HG02870 (cell line): ENCODE data around the gene PEX11B.

Experiments used
- ATAC-seq: cut with Tn5 transposase; IDR thresholded peaks from one replicate; pipeline ENCODE4 v1.9.1; 2021; ENCODE audit warnings: mild to moderate bottlenecking, moderate library complexity; ENCODE audit not compliant: unreplicated experiment

Gene PEX11B, protein sequence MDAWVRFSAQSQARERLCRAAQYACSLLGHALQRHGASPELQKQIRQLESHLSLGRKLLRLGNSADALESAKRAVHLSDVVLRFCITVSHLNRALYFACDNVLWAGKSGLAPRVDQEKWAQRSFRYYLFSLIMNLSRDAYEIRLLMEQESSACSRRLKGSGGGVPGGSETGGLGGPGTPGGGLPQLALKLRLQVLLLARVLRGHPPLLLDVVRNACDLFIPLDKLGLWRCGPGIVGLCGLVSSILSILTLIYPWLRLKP

DNA sequence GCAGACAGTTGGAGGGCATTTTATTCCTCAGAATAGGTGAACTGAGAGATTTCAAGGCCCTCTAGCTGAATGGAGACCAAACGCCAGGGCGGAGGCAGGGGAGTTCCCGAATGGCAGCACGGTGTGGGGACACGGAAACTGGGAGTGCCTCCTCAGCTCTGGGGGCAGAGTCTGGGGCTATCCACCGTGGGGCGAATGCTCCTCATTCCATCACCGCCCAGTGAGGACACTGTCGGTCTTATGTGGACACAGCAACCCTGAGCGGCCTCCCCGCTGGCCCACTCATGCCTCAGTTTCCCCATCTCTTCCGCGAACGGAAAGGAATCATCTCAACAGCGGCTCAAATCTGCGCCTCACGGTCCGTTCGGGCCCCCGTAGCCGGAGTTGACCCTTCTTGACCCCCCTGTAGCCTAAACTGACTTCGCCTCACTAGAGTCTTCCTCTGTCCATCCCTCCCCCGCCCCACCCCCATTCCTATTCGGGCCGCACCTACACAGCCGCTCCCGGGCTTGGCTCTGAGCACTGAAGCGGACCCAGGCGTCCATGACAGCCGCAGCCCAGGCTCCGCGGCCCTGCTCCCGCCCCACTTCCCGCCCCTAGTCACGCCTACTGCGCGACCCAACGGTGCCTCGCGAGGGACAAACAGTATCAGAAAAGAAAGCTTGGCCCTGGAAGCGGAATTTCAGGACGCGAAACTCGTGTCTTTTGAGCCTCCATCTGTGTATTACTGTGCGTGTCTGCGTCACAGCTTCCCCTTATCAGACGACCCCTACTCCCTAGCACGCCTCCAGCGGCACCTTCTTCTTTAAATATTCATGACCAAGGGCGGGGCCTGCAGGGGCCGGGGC is at the start of gene PEX11B:
TSS of gene PEX11B (minus strand) at position 574 of the 848 bp plus-strand sequence. CDS start at position 545, 29 bp downstream.
- peak; percentile 86 for ATAC-seq

DNA sequence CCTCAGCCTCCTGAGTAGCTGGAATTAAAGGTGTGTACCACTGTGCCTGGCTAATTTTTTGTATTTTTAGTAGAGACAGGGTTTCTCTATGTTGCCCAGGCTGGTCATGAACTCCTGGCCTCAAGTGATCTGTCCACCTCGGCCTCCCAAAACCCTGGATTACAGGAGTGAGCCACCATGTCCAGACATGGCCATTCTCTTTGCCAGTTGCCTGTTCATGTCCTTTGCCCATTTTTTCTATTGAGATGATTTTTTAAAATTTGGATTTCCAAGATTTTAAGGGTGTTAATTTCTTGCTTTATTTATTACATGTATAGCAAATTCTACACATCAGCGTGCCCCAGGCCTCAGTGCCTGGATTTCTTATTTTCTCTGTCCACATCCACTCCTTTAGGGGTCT is 48.8 kb upstream of the PEX11B start:
- no peak for ATAC-seq

DNA sequence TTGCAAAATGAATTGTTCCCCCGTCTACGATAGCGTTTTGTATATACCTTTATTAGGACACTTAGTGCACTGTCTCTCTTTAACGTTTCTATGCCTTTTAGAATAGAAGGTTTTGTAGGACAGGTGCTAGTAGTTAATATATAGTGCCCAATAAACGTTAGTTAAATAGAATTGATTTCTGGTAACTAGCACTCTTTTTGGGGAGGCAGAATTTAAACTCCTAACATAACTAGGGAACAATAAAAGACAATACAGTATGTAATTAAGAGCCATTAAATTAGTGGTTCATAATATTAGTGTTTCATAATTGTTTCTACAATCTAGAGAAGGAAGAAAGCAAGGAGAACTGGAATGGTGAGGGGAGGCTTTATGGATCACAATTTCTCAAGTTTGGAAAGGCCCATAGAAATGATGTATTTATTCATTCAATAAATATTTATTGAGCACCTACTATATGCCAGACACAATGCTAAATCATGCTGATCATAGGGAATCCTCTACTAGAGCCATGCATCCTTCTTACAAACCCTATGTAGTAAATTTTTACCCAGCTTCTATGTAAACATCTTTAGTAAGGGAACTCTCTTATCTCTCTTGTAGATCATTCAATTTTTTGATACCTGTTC is 46.7 kb upstream of the PEX11B start:
- ATAC-seq, result no peak

DNA sequence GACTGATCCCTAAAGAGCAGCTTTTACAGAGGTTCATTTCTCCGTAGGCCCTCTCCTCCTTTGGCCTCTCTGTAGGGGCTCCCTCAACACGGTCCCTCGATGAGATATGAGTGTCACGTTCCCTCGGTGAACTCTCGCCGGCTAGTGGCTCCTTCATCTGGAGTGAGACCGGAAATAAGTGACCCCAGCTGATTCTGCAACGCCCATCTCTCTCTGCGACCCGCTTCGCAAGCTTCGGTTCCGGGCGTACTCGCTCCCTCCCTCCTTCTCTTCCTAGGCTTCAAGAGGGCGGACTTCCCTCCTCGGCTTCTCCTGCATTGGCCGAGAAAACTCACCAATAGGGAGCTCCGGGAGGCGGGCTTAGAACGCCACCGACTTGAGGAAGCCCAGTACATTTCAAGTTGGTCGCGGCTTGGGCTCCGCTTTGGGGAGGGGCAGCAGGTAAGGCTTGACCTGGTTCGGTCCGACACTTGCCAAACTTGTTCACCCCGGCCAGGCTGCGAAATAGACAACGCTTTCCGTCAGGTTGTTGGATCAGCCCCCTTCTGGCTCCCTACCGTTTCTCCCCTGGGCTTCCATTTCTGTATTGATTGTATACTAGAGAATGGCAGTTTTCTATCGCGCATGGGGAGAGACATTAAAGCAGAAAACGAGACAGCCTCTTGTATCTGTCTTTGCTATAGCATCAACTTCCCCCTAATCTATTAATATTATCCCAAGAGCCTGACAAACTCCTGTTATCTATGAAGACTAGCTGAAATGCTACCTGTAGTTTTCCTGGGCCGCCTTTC is 46.0 kb upstream of the PEX11B start, which contains the start of the genes ANKRD34A and POLR3GL:
TSS of gene ANKRD34A (minus strand) at position 248 of the 791 bp plus-strand sequence. CDS start 2,816 bp downstream, outside the sequence.
TSS of gene POLR3GL (plus strand) at position 363 of the 791 bp plus-strand sequence. CDS start 10,176 bp downstream, outside the sequence.
- ATAC-seq, result peak; percentile 90

DNA sequence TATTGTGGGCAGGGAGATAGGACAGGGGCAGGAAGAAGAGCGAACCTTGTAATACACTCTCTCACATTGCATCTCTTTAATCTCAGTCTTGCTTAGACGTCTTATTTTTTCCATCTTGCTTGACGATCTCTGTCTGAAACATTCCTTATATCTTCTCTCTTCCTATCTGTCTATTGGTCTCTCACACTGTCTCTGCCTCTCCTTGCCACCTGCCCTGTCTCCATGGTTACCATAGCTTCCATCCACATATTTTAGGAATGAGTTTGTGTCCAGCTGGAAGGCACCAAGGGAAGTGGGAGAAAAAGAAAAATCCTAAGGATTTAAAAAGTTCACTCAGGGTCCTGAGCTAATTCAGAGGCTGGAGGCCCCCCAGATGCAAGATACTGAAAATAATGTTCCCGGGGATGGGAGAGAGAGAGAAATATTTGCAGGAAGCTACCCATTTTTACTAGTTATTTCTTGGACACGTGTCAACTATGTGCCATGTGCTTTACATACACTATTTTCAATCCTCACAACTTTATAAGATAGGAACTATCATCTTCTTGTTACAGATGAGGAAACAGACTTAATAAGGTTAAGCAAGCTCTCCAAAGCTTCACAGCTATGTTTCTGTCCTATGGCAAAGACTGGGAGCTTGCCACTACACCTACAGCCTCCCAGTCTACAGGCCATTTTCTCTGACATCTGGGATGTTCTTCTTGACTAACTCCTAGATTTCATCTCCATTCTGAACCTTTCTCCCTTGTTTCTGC is 44.9 kb upstream of the PEX11B start:
- ATAC-seq, result no peak

DNA sequence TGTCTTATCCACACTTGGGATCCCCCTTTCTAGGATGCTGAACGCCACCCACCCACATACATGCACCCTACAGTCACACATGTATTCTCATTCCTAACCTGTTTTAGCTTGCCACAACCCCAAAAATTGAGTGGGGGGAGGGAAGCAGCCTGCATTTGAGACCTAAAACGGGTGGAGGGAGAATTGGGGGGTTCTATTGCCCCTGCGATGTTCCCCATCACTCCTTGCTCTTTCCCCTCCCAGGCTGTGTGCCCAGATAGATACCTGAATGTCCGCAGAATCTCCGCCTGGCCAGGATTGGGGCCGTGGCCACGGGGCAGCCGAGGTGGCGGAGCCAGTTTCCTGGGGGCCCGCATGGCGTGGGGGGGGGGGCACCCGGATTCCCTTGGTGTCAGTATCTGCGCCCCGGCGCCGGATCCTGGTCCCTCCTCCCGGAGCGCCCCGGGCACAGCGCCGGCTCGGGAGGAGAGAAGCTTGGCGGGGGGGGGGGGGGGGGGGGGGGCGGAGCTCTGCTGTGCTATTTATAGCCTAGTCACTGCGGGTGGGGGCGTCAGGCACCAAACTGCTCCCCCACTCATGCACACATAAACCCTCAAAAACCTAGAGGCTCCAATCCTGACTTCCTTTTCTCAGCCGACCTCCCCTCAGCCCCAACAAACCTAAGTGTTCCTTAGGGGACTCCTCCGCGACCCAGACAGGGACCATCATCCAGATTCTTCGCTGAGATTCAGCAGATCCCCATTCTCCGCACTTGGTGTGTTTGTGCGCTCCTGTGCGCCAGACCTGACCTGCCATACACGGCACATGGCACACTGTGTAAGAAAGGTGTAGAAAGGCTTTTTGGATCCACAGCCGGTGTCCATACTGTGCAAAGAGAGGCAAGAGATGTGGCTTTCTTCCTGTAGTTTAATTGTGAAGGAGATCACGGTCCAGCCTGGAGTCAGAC is 43.9 kb upstream of the PEX11B start:
- ATAC-seq, result no peak

DNA sequence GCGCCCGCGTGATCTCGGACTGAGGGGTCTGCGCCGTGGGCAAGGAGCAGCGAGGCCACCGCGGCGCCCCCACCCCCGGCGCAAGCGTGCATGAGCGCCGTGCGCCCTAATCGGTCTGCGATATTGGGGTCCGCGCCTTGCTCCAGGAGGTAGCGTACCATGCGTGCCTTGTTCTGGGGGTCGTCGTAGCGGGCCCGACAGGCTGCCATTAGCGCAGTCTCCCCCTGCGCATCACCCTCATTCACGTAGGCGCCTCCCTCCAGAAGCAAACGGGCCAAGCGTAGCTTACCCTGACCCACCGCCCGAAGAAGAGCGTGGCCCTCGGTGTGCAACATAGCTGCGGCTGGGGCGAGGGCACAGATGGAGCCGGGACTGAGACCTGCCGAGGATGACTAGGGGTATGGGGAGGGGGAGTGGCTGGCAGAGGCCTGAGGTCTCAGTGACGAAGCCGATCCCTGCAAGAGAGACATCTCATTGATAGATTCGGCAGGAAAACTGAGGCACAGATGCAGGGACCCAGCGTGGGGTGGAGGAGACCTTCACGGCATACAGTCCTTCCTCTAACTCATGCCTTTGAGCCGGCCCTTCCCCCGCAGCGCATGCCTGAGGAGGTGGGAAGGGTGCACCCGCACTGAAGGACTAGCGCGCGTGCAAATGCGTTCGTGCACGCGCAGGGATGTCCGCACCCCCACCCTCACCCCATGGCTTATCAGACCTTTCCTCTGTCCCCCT is 43.1 kb upstream of the PEX11B start:
- ATAC-seq, result no peak

DNA sequence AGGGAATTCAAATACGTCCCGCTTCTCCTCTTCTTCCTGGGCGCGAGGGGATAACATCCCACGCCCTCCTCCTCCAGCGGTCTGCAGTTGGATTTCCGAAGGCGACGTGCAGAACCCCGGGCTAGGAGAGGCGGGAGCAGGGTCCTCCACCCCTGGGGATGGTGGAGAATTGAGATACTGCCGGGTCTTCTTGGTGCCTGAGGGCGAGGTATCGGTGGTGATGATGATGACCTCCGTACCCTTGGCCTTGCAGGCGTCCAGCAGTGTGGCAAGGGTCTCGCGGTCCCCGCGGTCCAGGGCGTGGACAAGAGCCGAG is 42.5 kb upstream of the PEX11B start:
- ATAC-seq, result no peak

DNA sequence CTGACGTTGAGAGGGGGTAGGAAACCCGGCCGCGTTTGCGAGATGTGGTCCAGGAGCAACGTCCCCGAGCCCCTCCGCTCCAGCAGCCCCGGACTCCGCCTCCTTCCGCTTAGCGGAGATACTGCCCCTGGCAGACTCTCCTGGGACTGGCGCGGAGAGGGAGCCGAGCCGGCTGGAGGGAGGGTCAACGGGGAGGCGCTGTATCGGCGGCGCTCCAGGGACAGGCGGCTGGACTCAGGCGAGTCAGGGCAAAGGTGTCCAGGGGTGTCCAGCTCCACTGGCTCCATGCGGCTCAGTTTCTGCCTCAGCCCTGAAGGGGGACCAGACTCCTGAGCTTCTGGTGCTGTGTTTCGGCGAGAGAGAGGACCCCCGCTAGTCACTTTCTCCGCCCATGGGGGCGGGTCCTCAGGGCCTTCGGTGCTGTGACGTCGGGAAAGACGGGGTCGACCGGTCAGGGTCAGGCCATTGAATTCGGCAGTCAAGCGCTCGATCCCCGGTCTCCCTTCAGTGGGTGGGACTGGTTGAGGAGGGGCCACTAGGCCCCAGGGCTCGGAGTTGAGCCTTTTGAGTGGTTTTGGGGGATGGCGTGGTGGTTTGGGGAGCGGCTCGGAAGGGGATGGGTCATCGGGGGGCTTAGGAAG is 42.1 kb upstream of the PEX11B start:
- no peak for ATAC-seq

DNA sequence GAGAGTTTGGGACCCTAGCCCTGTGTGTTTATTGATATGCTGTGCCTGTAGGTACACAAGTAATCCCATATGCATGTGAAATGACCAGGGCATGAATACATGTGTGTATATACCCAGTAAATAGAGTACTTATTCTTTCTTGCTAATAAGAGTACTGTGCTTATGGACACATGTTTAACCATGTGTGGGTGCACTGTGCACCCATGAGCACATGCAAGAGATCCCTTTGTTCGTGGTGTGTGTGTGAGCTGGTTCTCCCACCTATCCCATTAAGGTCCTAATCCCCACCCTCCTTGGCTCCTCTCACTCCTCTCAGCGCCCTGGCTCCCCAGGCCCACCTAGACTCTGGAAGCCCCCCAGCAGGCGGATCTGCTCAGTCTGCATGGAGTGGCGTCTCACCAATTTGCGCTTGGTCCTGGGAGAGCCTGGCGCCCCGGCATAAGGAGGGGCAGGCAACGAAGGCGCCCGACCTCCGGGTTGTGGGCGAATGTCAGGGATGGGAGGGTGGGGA is 41.5 kb upstream of the PEX11B start:
- no peak for ATAC-seq

DNA sequence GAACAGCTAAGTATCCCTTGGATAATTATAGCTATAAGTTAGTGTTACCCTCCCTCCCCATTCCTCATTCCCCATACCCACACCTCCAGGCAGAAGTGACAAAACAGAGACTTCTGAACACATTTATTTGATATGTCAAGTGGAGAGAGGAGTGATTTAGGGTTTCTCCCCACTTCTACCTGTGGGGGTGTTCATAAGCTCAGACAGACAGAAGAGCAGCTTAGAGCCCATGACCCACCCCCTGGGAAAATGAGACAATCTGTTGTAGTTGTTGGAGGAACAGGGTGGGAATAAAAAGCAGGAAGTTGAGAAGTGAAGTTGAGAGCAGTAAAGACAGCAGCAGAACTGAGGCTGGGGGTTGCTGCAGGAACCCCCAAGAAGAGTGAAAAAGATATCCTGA is 40.8 kb upstream of the PEX11B start:
- no peak for ATAC-seq

DNA sequence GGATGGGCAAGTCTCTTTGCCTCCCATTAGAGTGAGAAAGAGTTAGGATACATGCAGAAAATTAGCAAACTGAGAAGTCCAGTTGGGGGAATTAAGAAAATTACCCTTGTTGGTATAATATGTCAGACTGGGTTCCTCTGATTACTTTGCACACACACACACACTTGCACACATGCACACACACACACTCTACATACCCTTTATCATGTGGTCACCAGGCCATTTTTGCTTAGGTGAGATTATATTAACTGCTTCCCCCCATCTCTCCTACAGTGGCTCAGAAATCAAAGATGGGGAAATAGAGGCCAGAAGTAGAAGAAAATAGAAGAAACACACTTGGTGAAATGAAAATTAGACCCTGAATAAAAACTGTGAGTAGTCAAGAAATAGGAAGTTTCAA is 40.2 kb upstream of the PEX11B start:
- ATAC-seq, result no peak

DNA sequence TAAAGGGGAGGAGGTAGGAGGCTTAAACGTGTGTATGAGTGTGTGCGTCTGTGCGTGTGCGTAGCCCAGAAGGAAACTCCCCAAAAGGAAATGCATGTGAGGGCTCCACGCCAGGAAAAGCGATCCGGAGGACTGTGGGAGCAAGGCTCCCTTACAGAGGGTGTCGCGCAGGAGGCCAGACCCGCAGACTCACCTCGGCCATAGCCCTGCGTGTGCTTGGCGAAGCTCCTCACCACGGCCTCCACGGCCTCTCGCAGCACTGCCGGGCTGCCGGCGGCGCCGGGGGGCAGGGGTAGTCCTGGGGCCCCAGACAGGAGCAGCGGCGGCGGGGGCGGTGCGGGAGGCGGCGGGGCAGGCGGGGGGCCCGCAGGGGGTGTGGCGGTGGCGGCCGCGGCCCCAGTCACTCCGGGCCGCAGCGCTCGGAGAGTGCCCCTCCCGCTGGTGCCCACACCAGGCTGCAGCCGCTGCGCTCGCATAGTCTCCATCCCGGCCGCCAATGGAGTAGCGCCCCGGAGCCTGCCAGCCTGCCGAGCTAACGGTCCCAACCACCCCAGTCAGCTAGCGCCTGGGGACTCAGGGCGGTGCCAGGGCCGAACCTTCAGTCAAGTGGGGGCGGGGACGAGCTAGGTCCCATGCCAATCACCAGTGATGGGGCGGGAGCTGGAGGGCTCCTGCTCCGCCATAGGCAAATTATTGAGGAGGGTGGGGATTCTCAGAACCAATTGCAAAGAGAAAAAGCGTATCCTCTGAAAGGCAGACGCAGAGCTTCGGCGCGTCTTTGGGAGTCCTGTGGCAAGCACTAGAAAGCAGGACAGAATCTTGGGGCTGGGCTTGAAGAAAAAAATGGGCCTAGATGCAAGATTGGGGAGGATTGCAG is 39.2 kb upstream of the PEX11B start, which contains the start of gene LIX1L:
TSS of gene LIX1L (minus strand) at position 575 of the 877 bp plus-strand sequence. CDS start at position 485, 90 bp downstream.
- peak; percentile 89 for ATAC-seq

DNA sequence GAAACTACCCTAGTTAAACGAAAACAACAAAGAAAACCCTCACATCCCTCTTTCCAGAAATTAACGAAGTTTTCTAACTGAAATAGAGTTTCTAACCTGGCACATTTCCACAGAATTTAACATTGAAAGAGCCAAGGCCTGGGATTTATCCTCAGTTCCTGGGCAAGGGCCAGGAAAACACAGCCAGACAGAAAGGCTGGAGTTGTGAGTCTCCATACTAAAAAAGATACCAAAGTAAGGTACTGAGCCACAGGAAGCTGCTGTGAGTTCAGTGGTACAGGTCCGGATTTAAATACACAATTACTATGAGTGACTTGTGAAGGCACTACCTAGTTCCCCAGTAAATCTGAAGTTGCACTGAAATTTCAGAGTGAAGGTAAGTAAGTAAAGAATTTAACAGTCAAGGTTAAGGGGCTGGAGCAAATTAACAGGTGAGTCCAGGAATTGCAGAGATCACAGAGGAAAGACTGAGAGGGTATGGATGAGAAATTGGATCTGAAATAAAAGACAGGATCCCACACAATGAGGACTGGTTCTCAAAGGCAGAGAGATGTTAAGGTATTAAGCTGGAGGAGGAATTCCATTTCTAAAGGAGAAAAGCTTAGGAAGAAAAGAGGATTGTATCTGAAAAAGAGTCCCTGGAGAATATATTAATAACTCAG is 38.4 kb upstream of the PEX11B start:
- no peak for ATAC-seq

DNA sequence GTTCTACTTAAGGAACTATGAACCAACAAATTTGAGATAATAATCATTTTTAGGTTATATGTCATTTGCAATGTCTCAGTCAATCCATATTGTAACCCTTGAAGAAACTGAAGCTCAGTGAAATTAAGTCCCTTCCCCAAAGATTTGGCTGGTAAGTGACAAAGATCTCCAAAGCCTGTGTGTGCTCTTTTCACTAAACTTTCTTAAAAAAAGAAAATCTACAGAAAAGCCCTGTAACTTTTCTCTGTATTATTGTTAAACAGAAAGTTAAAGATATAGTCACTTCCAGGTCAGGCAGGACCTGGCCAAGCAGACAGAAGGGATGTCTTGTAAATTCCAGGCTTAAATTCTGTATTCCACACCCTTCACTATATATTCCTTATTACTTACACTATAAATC is 37.8 kb upstream of the PEX11B start:
- ATAC-seq, result no peak

DNA sequence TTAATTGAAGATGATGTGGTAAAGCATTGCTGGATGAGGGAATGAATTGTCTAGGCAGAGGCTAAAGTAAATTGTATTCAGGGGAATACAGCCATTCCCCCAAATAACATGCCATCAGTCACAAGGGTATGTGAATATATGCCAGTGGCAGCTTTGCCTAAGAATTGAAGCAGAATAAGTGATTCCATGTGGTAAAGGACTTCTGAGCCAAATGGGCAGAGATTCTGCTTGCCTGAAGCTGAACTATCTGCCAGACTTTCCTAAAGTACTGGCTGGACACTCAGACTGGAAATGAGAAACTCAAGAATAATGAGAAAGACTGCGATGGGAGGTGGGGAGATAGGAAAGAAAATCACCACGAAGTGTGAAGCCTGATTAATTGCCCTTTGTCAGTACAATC is 36.9 kb upstream of the PEX11B start:
- ATAC-seq, result no peak
